Tibial nerve (tissue), 3 donors: ENCODE measurements around the gene HS6ST3.

Experiments
- POLR2A ChIP-seq, 2 donors: fragments of 450-650 bp; IDR thresholded peaks; one replicate each; pipeline ENCODE4 v1.6.1; 2017; ENCODE audit warnings: antibody characterized with exemption in 2 of 2, mild to moderate bottlenecking in 2 of 2, moderate library complexity in 2 of 2
- TF ChIP-seq, protein P1 (sequence below), 5 experiments: fragments of 200-600 bp in 3 of 5; fragments of 450-650 bp in 2 of 5; sonication (generic) in 3 of 5; IDR thresholded peaks; one replicate each; pipeline ENCODE4 v1.5.1; 2016 to 2019; ENCODE audit warnings: antibody characterized with exemption in 5 of 5, mild to moderate bottlenecking in 3 of 5, moderate library complexity in 2 of 5

- TF ChIP-seq POLR2A (IDR thresholded peaks at IDR 0.05), result no peak
- TF ChIP-seq, protein P1, sequence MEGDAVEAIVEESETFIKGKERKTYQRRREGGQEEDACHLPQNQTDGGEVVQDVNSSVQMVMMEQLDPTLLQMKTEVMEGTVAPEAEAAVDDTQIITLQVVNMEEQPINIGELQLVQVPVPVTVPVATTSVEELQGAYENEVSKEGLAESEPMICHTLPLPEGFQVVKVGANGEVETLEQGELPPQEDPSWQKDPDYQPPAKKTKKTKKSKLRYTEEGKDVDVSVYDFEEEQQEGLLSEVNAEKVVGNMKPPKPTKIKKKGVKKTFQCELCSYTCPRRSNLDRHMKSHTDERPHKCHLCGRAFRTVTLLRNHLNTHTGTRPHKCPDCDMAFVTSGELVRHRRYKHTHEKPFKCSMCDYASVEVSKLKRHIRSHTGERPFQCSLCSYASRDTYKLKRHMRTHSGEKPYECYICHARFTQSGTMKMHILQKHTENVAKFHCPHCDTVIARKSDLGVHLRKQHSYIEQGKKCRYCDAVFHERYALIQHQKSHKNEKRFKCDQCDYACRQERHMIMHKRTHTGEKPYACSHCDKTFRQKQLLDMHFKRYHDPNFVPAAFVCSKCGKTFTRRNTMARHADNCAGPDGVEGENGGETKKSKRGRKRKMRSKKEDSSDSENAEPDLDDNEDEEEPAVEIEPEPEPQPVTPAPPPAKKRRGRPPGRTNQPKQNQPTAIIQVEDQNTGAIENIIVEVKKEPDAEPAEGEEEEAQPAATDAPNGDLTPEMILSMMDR (IDR thresholded peaks at IDR 0.05), result no peak
Measured at GRCh38 chr13:96252903-96253302, 163.0 kb downstream of the HS6ST3 start.
